Endothelial cell of umbilical vein (primary cell): ENCODE results near the gene RAB25. TPM values are rescaled to one million over a fixed set of nuclear protein-coding genes. Genes with fewer than 3 reads are reported as not detected.

Source experiments
- Bru-seq: library from RNA; stranded (reverse); fragments of 400-500 nt; gene quantifications from one replicate; lab custom pipeline; 2021; lab: Mats Ljungman, UMichigan
- BruChase-seq, 2 experiments: library from RNA; stranded (reverse); fragments of 400-500 nt; gene quantifications; one replicate each; lab custom pipeline; 2021; lab: Mats Ljungman, UMichigan
- BruUV-seq: library from RNA; stranded (reverse); fragments of 400-500 nt; replicated peaks from 2 replicates; lab custom pipeline; 2021; lab: Mats Ljungman, UMichigan
- CTCF ChIA-PET: fragments of 300-600, 350-600 bp; sonication (Branson Sonifier 250); formaldehyde crosslinking; loops from one replicate; lab custom pipeline; 2021; ENCODE audit warnings: antibody characterized with exemption, inconsistent platforms; lab: Charles Lee
- POLR2A ChIA-PET: fragments of 300-600, 350-600 bp; sonication (Branson Sonifier 250); formaldehyde crosslinking; loops from one replicate; lab custom pipeline; 2021; ENCODE audit warnings: antibody characterized with exemption, inconsistent platforms; lab: Charles Lee
- DNase-seq: peaks from one replicate; pipeline ENCODE4 v3.0.0-alpha.2; 2011; ENCODE audit warnings: low read depth, low spot score
- FAIRE-seq: peaks from 2 replicates; lab custom pipeline; 2011; peaks lifted over from hg19 to GRCh38; lab: Jason Lieb, UNC
- H2AFZ ChIP-seq: 2 replicates; pipeline ENCODE4 v1.6.0; 2012; ENCODE audit warnings: low read depth, low read length, control low read depth, inconsistent platforms
- H3K27ac ChIP-seq: 2 replicates; pipeline ENCODE4 v1.5.1; 2011; ENCODE audit warnings: low read depth, mild to moderate bottlenecking, control low read depth, low read length, moderate library complexity; ENCODE audit not compliant: insufficient read depth
- H3K27me3 ChIP-seq, 2 experiments: 2 replicates each; pipeline versions ENCODE4 v1.6.0 to v1.6.1; 2011; ENCODE audit warnings: low read length in 2 of 2, mixed read lengths in 1 of 2; ENCODE audit not compliant: control insufficient read depth in 2 of 2, insufficient read depth in 2 of 2
- H3K36me3 ChIP-seq, 2 experiments: 2 replicates in 1 of 2; 3 replicates in 1 of 2; pipeline ENCODE4 v1.5.1; 2011; ENCODE audit warnings: low read length in 2 of 2, mild to moderate bottlenecking in 1 of 2, moderate library complexity in 1 of 2; ENCODE audit not compliant: control insufficient read depth in 2 of 2, insufficient read depth in 2 of 2; ENCODE audit errors: extremely low read depth in 1 of 2
- H3K4me1 ChIP-seq: 3 replicates; pipeline ENCODE4 v1.5.1; 2011; ENCODE audit warnings: mild to moderate bottlenecking, low read length; ENCODE audit not compliant: control insufficient read depth, insufficient read depth; ENCODE audit errors: extremely low read depth
- H3K4me2 ChIP-seq: 2 replicates; pipeline ENCODE4 v1.6.1; 2011; ENCODE audit warnings: low read length, control low read depth, mixed read lengths; ENCODE audit not compliant: insufficient read depth
- H3K4me3 ChIP-seq, 3 experiments: fragments of 200-600 bp in 1 of 3; sonication (generic), shearing (Covaris generic) in 1 of 3; replicated peaks in 1 of 3; 2 replicates each; pipeline ENCODE4 v1.5.1; 2011 to 2016; ENCODE audit warnings: control low read depth in 3 of 3, low read length in 3 of 3, mild to moderate bottlenecking in 2 of 3, inconsistent platforms in 1 of 3, low read depth in 1 of 3, moderate library complexity in 1 of 3; ENCODE audit not compliant: insufficient read depth in 1 of 3
- H3K79me2 ChIP-seq: 2 replicates; pipeline ENCODE4 v1.6.0; 2012; ENCODE audit warnings: low read length, inconsistent platforms; ENCODE audit not compliant: control insufficient read depth, insufficient read depth
- H3K9ac ChIP-seq: replicated peaks from 2 replicates; pipeline ENCODE3; 2011; ENCODE audit warnings: low read length, control low read depth; ENCODE audit not compliant: insufficient read depth; ENCODE audit errors: extremely low read depth
- H3K9me1 ChIP-seq: replicated peaks from 3 replicates; pipeline ENCODE4 v1.6.0; 2011; ENCODE audit warnings: mild to moderate bottlenecking, low read length; ENCODE audit not compliant: control insufficient read depth, insufficient read depth; ENCODE audit errors: extremely low read depth
- H3K9me3 ChIP-seq: replicated peaks from 2 replicates; pipeline ENCODE4 v1.5.1; 2012; ENCODE audit warnings: low read length, inconsistent platforms; ENCODE audit not compliant: control insufficient read depth, insufficient read depth
- H4K20me1 ChIP-seq: replicated peaks from 2 replicates; pipeline ENCODE3; 2011; ENCODE audit warnings: mild to moderate bottlenecking, low read length; ENCODE audit not compliant: control insufficient read depth, insufficient read depth; ENCODE audit errors: extremely low read depth
- EZH2 ChIP-seq: IDR thresholded peaks from 2 replicates; pipeline ENCODE4 v1.6.1; 2012; ENCODE audit warnings: borderline replicate concordance, low read depth, mild to moderate bottlenecking, moderate library complexity, low read length, inconsistent platforms; ENCODE audit not compliant: severe bottlenecking
- FOS ChIP-seq: IDR thresholded peaks from 2 replicates; pipeline ENCODE4 v1.6.1; 2011; ENCODE audit warnings: mild to moderate bottlenecking, low read length, moderate library complexity, borderline replicate concordance; ENCODE audit not compliant: insufficient read depth
- GATA2 ChIP-seq: IDR thresholded peaks from 2 replicates; pipeline ENCODE4 v1.7.0; 2011; ENCODE audit warnings: low read depth, mild to moderate bottlenecking, moderate library complexity, mixed read lengths, low read length; ENCODE audit not compliant: insufficient read length, insufficient read depth
- JUN ChIP-seq: IDR thresholded peaks from 2 replicates; pipeline ENCODE4 v1.6.1; 2011; ENCODE audit warnings: borderline replicate concordance, low read depth; ENCODE audit not compliant: insufficient read length, insufficient read depth
- MAX ChIP-seq: IDR thresholded peaks from 2 replicates; pipeline ENCODE4 v1.6.1; 2011; ENCODE audit not compliant: insufficient read depth, insufficient read length
- MYC ChIP-seq: IDR thresholded peaks from one replicate; pipeline ENCODE4 v1.6.1; 2011; ENCODE audit warnings: mild to moderate bottlenecking, low read depth, low read length
- POLR2A ChIP-seq: IDR thresholded peaks from 2 replicates; pipeline ENCODE4 v1.6.1; 2012; ENCODE audit warnings: low read depth, mild to moderate bottlenecking, control low read depth, low read length
- POLR2AphosphoS5 ChIP-seq: IDR thresholded peaks from 2 replicates; pipeline ENCODE4 v1.6.1; 2012; ENCODE audit warnings: low read depth, mild to moderate bottlenecking, control low read depth, low read length, moderate library complexity; ENCODE audit not compliant: insufficient read depth
- dilution Hi-C: fragments of 300-500 bp; cut with MboI; formaldehyde crosslinking; loops from one replicate; pipeline ENCODE4 v1.15.0; 2019; ENCODE audit warnings: low sequenced_read_pairs; ENCODE audit not compliant: extremely low pct_ligation_motif_present
- intact Hi-C: fragments of 100-400 bp; cut with micrococcal nuclease; formaldehyde crosslinking; loops from one replicate; pipeline ENCODE4 v1.10.0; 2022
- long read RNA-seq: library from polyadenylated mRNA; stranded (forward); transcript quantifications from one replicate; pipeline ENCODE4 v2.0.0, GENCODE V29; 2021
- polyA minus RNA-seq, 3 experiments: library from RNA; depleted of rRNA, polyadenylated mRNA; stranded (reverse); fragments of >200 nt; gene quantifications; 1 replicate in 1 of 3; 2 replicates in 2 of 3; pipeline ENCODE4 v1.2.3, GENCODE V29; 2011
- polyA plus RNA-seq, 4 experiments: library from polyadenylated mRNA; depleted of rRNA in 3 of 4; stranded (reverse) in 3 of 4; unstranded in 1 of 4; fragments of >200 nt; gene quantifications; 2 replicates each; pipeline versions ENCODE4 v1.2.1 to v1.2.3, GENCODE V29; 2011 to 2012; ENCODE audit warnings: missing spikeins in 1 of 4
- total RNA-seq: library from RNA; stranded (reverse); gene quantifications from 2 replicates; pipeline ENCODE4 v1.2.3, GENCODE V29; 2021
- TF ChIP-seq, protein P1 (sequence below), 2 donors: IDR thresholded peaks; 1 replicate in 1 of 2; 2 replicates in 1 of 2; pipeline ENCODE4 v1.5.1; 2011; ENCODE audit warnings: low read length in 2 of 2, mild to moderate bottlenecking in 2 of 2, moderate library complexity in 2 of 2, control low read depth in 1 of 2, inconsistent platforms in 1 of 2, low read depth in 1 of 2; ENCODE audit not compliant: insufficient read depth in 1 of 2; ENCODE audit errors: extremely low read depth in 1 of 2

RAB25 gene
- total RNA-seq: not detected in 2 replicates
- not detected in 2 replicates for polyA plus RNA-seq
- not detected in 2 replicates for polyA plus RNA-seq (2011; cell fraction: cytosol; rRNA removed)
- not detected in 2 replicates for polyA plus RNA-seq (2011; cell fraction: nucleus; rRNA removed)
- polyA plus RNA-seq (2012): not detected in 2 replicates
- polyA minus RNA-seq: 0.53 TPM in 1 of 2 replicates, not detected in the other
- polyA minus RNA-seq (2011; cell fraction: cytosol; rRNA and poly(A)+ RNA removed): not detected
- not detected in 2 replicates for polyA minus RNA-seq (2011; cell fraction: nucleus; rRNA and poly(A)+ RNA removed)
- Bru-seq, nascent RNA: not detected
- BruChase-seq, experiment 1, labeled RNA remaining after a 6-hour chase: percentile 8 among the genes with signal in this experiment
- BruChase-seq, experiment 2, labeled RNA remaining after a 2-hour chase: percentile 11 among the genes with signal in this experiment
- long read RNA-seq: 0 reads

GRCh38 chr1:156060937-156061636 lies at the start of gene RAB25:
RAB25 (plus strand) TSS chr1:156061160; CDS start chr1:156061401, 241 bp downstream.
- FAIRE-seq (no peak), DNase-seq (no peak)
- no peaks in the 10 kb centered on the region for H3K9me3 ChIP-seq
- H2AFZ ChIP-seq: no peak within 1 kb of the TSS
- no peaks in the 10 kb centered on the region for H4K20me1 ChIP-seq
- no peak within 1 kb of the TSS for H3K27ac ChIP-seq
- POLR2A ChIA-PET: no interaction called here
- no peaks in the 10 kb centered on the region for H3K27me3 ChIP-seq
- no peak within 1 kb of the TSS for H3K9ac ChIP-seq
- no peaks in the 10 kb centered on the region for H3K36me3 ChIP-seq
- TF ChIP-seq EZH2 (no peak), MYC (no peak), GATA2 (no peak), JUN (no peak), MAX (no peak), FOS (no peak), POLR2AphosphoS5 (no peak), POLR2A (no peak)
- TF ChIP-seq, protein P1, sequence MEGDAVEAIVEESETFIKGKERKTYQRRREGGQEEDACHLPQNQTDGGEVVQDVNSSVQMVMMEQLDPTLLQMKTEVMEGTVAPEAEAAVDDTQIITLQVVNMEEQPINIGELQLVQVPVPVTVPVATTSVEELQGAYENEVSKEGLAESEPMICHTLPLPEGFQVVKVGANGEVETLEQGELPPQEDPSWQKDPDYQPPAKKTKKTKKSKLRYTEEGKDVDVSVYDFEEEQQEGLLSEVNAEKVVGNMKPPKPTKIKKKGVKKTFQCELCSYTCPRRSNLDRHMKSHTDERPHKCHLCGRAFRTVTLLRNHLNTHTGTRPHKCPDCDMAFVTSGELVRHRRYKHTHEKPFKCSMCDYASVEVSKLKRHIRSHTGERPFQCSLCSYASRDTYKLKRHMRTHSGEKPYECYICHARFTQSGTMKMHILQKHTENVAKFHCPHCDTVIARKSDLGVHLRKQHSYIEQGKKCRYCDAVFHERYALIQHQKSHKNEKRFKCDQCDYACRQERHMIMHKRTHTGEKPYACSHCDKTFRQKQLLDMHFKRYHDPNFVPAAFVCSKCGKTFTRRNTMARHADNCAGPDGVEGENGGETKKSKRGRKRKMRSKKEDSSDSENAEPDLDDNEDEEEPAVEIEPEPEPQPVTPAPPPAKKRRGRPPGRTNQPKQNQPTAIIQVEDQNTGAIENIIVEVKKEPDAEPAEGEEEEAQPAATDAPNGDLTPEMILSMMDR (IDR thresholded peaks at IDR 0.05; ENCODE audit: extremely low read depth in 1 of 2, insufficient read depth in 1 of 2, low read depth in 1 of 2, low read length in 2 of 2): no peak
- BruUV-seq: no TSS peak
- H3K79me2 ChIP-seq: no peaks in the 10 kb centered on the region
- H3K4me3 ChIP-seq: no peak within 1 kb of the TSS
- no peaks in the 10 kb centered on the region for H3K9me1 ChIP-seq
- no peaks in the 10 kb centered on the region for H3K4me1 ChIP-seq
- dilution Hi-C loops: no loop called here
- intact Hi-C loops: no loop called here
- H3K4me2 ChIP-seq: no peak within 1 kb of the TSS
- CTCF ChIA-PET: interaction anchor here (0.7 kb wide), 1 partner anchor 33 kb away, joined by 3 read pairs; no protein-coding TSS in a partner anchor
